Smooth muscle cell (in vitro differentiated cells): ENCODE data around the gene TXN2. TPM values are rescaled to one million over a fixed set of nuclear protein-coding genes. Genes with fewer than 3 reads are reported as not detected.

Experiments
- DNase-seq: peaks from one replicate; lab custom pipeline; 2025; ENCODE audit not compliant: unreplicated experiment; lab: John Stamatoyannopoulos, UW
- H2AFZ ChIP-seq: fragments of 200-600 bp; sonication (generic); 2 replicates; pipeline ENCODE4 v1.6.0; 2016; ENCODE audit warnings: antibody characterized with exemption, low read depth, mild to moderate bottlenecking
- H3F3A ChIP-seq: fragments of 200-600 bp; sonication (generic); 2 replicates; pipeline ENCODE4 v1.6.0; 2017; ENCODE audit warnings: antibody characterized with exemption, low read depth
- H3K27ac ChIP-seq: fragments of 200-600 bp; sonication (generic); 2 replicates; pipeline ENCODE4 v1.5.1; 2016; ENCODE audit warnings: low read depth, mild to moderate bottlenecking
- H3K27me3 ChIP-seq: fragments of 200-600 bp; sonication (generic); 2 replicates; pipeline ENCODE4 v1.6.1; 2016; ENCODE audit warnings: low read depth, mild to moderate bottlenecking
- H3K36me3 ChIP-seq: fragments of 200-600 bp; sonication (generic); 2 replicates; pipeline ENCODE4 v1.5.1; 2016; ENCODE audit warnings: low read depth
- H3K4me1 ChIP-seq: fragments of 200-600 bp; sonication (generic); 2 replicates; pipeline ENCODE4 v1.5.1; 2016; ENCODE audit warnings: low read depth
- H3K4me2 ChIP-seq: fragments of 200-600 bp; sonication (generic); 2 replicates; pipeline ENCODE4 v1.6.0; 2016; ENCODE audit warnings: mild to moderate bottlenecking
- H3K4me3 ChIP-seq: fragments of 200-600 bp; sonication (generic); 2 replicates; pipeline ENCODE4 v1.5.1; 2016; ENCODE audit warnings: mild to moderate bottlenecking
- H3K79me2 ChIP-seq: fragments of 200-600 bp; sonication (generic); 2 replicates; pipeline ENCODE4 v1.6.0; 2016; ENCODE audit warnings: low read depth, mild to moderate bottlenecking
- H3K9ac ChIP-seq: fragments of 200-600 bp; sonication (generic); 2 replicates; pipeline ENCODE4 v1.6.0; 2016; ENCODE audit warnings: low read depth
- H3K9me3 ChIP-seq: fragments of 200-600 bp; sonication (generic); replicated peaks from 2 replicates; pipeline ENCODE4 v1.5.1; 2016; ENCODE audit warnings: low read depth
- H4K20me1 ChIP-seq: fragments of 200-600 bp; sonication (generic); 2 replicates; pipeline ENCODE4 v1.6.0; 2016; ENCODE audit warnings: low read depth
- WGBS: methylation state at CpG from one replicate; pipeline ENCODE4 v1.1.7; 2016; ENCODE audit warnings: low lambda C conversion rate; 5-methylcytosine and 5-hydroxymethylcytosine counted together
- polyA plus RNA-seq: library from polyadenylated mRNA; unstranded; fragments of >200 nt; fragmentation: Nextera tagmentation; extraction: Ambion mirVana; gene quantifications from 2 replicates; pipeline ENCODE4 v1.2.1, GENCODE V29; 2016
- total RNA-seq: library from RNA; depleted of rRNA; stranded (reverse); fragments of >200 nt; gene quantifications from 2 replicates; pipeline ENCODE4 v1.2.3, GENCODE V29; 2014
- TF ChIP-seq, protein P1 (sequence below): fragments of 200-600 bp; sonication (generic); IDR thresholded peaks from 2 replicates; pipeline ENCODE4 v1.5.1; 2017; ENCODE audit warnings: borderline replicate concordance, mild to moderate bottlenecking, antibody characterized with exemption; ENCODE audit not compliant: insufficient read depth, poor library complexity, severe bottlenecking

Gene TXN2
- total and polyA plus RNA-seq, 2 experiments from 2014 or later, result 17.0 to 97.0 TPM

DNA sequence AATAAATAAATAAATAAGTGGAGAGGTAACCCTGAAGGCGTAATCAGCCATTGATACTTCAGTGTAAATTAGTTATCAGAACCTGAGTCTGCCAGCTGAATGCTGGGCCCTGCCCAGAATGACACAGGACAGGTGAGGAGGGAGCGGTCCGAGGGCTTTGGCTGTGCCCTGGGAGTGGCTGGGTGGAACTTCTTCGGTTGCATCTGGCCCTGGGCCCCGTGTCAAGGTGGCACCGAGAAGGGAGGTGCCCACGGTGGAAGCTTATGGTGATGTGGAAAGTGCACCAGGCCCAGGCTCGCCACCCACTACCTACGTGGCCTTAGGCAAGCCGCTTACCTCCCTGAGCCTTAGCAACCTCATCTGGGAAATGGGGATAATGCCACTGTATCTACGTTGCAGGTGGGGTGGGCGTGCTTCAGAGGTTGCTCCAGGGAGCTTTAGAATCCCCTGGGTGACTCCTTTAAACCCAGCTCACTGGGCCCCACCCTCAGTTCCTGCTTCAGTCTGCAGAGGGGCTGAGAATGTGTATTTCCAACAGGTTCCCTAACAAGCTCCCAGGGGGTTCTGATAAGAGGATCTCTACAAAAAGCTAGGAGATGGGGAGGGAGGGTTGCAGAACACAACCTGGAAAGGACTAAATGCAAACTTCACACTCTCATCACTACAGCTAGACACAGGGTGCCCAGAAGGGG lies 38.8 kb downstream of the TXN2 start:
- no peak overlapping the region for H2AFZ ChIP-seq
- no peak overlapping the region for H3K4me3 ChIP-seq
- H3K4me2 ChIP-seq, result no peak overlapping the region
- TF ChIP-seq, protein P1, sequence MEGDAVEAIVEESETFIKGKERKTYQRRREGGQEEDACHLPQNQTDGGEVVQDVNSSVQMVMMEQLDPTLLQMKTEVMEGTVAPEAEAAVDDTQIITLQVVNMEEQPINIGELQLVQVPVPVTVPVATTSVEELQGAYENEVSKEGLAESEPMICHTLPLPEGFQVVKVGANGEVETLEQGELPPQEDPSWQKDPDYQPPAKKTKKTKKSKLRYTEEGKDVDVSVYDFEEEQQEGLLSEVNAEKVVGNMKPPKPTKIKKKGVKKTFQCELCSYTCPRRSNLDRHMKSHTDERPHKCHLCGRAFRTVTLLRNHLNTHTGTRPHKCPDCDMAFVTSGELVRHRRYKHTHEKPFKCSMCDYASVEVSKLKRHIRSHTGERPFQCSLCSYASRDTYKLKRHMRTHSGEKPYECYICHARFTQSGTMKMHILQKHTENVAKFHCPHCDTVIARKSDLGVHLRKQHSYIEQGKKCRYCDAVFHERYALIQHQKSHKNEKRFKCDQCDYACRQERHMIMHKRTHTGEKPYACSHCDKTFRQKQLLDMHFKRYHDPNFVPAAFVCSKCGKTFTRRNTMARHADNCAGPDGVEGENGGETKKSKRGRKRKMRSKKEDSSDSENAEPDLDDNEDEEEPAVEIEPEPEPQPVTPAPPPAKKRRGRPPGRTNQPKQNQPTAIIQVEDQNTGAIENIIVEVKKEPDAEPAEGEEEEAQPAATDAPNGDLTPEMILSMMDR, result no peak
- 93% methylated on average over 12 of the region's 12 CpGs for WGBS
- H3K9me3 ChIP-seq, result no peaks in the 10 kb centered on the region
- H3K36me3 ChIP-seq, result no peaks in the 10 kb centered on the region
- H3F3A ChIP-seq, result peaks cover 16% of the 10 kb centered on the region
- no peaks in the 10 kb centered on the region for H3K27me3 ChIP-seq
- no peak for DNase-seq
- H3K4me1 ChIP-seq, result no peaks in the 10 kb centered on the region
- no peaks in the 10 kb centered on the region for H3K79me2 ChIP-seq
- H3K27ac ChIP-seq, result no peak overlapping the region
- H4K20me1 ChIP-seq, result no peaks in the 10 kb centered on the region
- no peak overlapping the region for H3K9ac ChIP-seq

DNA sequence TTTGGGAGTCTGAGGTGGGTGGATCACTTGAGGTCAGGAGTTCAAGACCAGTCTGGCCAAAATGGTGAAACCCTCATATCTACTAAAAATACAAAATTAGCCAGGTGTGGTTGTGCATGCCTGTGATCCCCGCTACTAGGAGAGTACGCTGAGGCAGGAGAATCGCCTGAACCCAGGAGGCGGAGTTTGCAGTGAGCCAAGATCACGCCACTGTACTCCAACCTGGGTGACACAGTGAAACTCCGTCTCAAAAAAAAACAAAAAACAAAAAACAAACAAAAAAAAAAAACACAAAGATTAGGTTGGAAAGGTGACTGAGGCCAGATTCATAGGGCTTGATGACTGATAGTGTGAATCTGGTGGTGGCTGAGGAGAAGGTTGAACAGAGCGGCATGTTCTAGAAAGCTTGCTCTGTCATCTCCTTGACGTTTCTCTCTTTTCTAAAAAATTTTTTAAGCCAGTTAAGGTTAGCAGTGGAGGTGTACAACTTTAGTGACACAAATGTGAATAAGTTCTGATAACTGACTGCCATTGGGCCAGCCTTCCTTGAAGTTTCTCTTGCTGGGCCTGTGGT lies 40.9 kb downstream of the TXN2 start:
- Histone ChIP-seq H2AFZ (peak overlapping the region; percentile 40), H3K9ac (peak overlapping the region; percentile 27), H3K27ac (peak overlapping the region; percentile 90), H3K4me3 (no peak overlapping the region), H3F3A (peaks cover 24% of the 10 kb centered on the region), H3K79me2 (no peaks in the 10 kb centered on the region), H3K4me1 (peaks cover 5% of the 10 kb centered on the region), H3K27me3 (no peaks in the 10 kb centered on the region), H3K4me2 (peak overlapping the region; percentile 44), H3K9me3 (no peaks in the 10 kb centered on the region), H4K20me1 (no peaks in the 10 kb centered on the region), H3K36me3 (no peaks in the 10 kb centered on the region)
- TF ChIP-seq, protein P1, result no peak
- no peak for DNase-seq
- 82% methylated on average over 8 of the region's 8 CpGs for WGBS

DNA sequence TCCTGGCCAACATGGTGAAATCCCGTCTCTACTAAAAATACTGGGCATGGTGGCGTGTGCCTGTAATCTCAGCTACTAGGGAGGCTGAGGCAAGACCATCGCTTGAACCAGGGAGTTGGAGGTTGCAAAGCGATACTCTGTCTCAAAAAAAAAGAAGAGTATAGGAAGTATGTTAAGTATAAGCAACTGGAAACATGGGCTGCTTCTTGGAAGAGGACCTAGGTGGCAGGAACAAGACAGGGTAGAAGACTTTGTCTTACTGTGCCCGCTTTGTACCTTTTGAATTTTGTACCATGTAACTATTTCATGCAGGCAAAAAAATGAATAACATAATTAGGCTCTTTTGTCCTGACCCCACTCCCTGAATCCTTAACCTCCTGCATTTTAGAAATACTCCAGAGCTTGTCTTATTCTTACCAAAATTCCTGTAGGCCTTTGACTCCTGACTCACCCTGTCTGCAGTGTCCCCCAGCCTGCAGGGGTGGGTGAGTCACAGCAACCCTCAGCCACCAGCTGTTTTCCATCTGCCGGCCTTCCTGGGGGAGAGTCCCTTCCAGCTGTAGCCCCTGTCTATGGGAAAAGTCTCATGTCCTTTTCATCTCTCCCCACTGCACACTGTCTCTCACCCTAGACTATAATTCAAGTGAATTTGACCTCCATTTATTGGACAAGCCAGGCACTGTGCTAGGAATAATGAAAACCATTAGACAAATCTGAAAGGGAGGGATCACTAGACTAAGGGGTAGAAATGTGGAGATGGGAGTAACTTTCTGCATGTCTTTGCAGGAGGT lies 41.8 kb downstream of the TXN2 start:
- no peaks in the 10 kb centered on the region for H4K20me1 ChIP-seq
- H2AFZ ChIP-seq, result no peak overlapping the region
- no peaks in the 10 kb centered on the region for H3K36me3 ChIP-seq
- H3K9me3 ChIP-seq, result no peaks in the 10 kb centered on the region
- H3K27me3 ChIP-seq, result no peaks in the 10 kb centered on the region
- H3K27ac ChIP-seq, result peak overlapping the region; percentile 90
- peaks cover 26% of the 10 kb centered on the region for H3F3A ChIP-seq
- WGBS, result 62% methylated on average over 6 of the region's 6 CpGs
- no peak overlapping the region for H3K4me3 ChIP-seq
- H3K79me2 ChIP-seq, result no peaks in the 10 kb centered on the region
- TF ChIP-seq, protein P1, result no peak
- peak; percentile 29 for DNase-seq
- H3K9ac ChIP-seq, result peak overlapping the region; percentile 28
- peak overlapping the region; percentile 44 for H3K4me2 ChIP-seq
- H3K4me1 ChIP-seq, result peaks cover 8% of the 10 kb centered on the region
